HG03575 (cell line): ENCODE data around the gene POLR3C.
A peak's percentile ranks its signal among the peaks of the same experiment; 100 is the strongest.

Source experiments
- ATAC-seq: cut with Tn5 transposase; IDR thresholded peaks from one replicate; pipeline ENCODE4 v1.9.1; 2021; ENCODE audit not compliant: unreplicated experiment, insufficient number of reproducible peaks, low FRiP score; ENCODE audit errors: extremely low read depth

The POLR3C gene

DNA sequence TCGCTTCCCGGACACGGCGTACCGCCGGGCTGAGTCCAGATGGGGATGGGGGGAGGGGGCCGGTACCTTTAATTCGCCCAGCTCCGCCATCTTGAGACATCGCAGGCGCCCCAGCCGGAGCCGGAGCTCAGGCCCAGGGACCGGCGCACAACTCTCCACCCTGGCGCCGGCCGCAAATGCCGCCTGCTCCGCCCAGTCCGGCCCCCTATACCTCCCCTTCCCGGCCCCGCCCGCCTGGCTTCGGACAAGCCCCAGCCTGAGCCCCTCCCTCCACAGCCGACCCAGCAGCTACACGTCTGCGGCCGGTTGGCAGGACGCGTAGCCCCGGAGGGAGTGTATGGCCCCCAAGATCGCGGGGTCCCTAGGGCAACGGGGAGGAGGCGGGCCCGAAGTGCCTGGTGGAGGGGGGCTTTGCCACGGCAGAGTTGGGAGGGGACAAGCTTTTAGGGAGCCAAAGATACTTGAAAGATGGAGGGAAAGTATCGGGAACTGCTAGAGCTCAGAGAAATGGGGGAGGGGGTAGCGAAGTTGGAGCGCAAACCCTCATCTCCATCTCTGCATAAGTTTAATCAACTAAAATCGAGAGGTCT, 35.0 kb downstream of the POLR3C start, which contains the start of gene PIAS3:
Gene PIAS3 (minus strand): TSS at position 181 of the 590 bp plus-strand sequence. CDS start 91 bp downstream, at position 90.
- no peak for ATAC-seq

DNA sequence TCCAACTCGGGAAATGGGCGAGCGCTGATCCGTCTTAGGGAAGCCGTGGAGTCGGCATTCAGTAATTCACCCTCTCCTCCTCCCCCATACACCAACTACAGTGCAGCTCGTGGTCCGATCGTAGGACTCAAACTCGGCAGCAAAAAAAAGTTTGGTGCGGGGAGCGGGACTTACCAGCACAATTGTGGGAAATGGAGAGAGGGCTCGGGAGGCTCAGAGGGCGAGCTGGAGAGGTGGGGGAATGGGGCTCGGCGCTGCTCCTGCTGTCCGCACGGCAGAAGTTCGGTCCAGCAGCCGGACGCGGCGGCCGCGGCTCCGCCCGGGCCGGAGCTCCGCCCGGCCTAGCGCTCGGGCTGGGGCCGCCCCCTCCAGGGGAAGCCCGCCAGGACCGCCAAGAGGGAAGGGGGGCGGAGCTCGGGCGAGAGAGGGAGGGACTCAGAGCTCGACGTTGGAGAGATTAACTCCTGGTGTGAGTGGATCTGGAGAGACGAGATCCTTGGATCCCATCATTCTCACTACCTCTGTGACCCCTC, 35.6 kb downstream of the POLR3C start:
- no peak for ATAC-seq

DNA sequence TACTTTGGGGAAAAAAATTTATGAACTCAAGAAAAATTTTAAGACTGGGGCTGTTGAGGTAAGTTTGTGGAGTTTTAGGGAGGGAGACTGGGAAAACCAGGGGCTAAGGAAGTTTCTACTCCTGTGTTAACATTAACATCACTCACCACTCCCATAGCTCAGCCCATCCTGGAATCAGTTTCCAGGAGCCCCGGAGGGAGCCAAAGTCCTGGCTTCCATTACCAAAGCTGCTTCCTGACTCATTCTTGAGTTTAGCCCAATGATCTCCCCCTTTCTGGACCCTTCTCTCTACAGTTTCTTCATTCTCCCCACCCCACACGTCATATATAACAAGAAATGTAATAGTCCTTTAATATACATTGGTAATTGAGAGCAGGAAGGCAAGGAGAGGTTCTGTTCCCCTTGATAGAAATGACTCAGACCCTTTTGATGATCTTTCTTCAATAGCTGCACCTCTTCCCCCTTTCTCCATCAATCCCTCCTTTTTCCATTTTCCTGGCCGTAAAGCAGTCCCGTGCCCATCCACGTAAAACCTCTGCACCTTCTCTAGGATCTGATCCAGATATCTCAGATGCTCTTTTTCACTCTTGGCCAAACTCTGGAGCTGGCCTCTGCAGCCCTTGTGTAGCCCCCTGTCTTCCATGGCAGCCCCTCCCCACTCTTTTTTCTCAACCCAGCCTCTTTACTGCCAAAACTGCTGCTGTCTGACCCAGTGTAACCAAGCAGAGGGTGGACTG, 39.5 kb downstream of the POLR3C start:
- no peak for ATAC-seq

DNA sequence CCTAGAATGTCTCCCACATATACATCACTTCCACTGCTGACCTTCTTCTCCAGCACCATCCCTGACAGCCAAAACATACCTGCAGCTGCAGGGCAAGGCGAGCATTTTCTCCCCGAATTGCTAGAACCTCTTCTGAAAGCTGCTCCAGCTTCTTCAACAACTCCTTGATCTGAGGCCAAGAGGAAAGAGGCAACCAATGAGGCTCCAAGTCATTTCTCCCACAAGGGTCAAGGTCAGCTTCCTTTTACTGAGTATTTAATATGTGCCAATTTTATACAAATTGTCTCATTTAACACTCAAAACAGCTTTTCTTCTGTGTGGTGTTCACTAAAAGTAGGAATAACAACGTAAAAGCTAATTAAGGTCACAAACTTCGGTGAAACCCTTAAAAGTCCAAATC, 44.2 kb downstream of the POLR3C start:
- ATAC-seq, result no peak

DNA sequence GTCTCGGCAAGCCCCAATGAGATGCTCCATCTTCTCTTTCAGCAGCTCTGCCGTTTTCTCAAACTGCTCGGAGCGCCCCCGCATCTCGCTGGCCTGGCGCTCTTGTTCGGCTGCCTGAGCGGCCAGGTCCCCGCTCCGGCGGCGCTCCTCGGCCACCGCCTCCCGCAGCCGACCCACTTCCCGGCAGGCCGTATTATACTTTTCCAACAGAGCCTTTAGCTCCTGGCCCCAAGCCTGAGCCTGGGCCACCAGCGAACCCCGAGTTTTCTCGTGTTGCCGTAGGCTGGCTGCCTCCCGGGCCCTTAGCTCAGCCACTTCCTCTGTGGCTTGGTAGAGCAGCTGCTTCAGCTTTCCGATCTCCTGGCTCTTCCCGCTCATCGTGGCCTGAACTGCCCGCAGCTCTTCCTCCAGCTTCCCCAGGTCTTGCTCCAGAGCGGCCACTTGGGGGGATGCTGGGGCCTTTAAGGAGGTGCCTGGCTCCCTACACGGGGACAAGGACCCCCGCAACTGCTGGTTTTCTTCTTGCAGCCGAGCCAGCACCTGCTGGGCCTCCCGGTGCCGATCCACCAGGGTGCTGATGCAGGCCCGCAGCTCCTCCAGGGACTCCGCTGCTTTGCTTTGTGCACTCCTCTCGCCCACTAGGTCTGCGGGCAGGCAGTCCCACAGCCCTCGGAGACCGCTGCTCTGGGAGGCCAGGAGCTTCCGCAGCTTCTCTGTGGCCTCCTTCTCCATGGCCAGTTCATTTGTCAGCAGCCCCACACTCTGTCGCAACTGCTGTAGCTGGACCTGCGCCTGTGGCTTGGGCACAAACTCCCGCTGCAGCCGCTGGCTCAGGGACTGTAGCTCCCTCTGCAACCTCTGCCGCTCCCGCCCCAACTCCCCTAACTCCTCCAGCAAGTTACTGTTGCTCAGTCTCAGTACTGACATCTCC, 48.3 kb downstream of the POLR3C start:
- no peak for ATAC-seq

DNA sequence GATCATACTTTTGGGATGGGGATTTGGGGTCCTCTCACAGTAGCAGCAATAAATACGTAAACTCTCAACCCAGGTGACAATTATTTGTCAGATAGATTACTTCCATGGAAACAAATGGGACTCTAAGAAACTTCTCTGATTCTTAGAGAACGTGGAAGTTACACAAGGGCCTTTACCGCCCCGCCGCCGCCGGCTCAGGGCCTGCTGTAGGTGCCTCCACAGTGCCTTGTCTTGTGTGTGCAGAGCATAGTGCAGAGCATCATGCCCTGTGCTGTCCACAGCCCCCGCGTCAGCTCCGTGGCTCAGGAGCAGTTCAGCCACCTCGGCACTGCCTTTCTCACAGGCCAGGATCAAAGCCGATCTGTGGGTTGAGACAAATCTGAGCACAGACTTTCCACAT, 50.6 kb downstream of the POLR3C start:
- ATAC-seq, result no peak

DNA sequence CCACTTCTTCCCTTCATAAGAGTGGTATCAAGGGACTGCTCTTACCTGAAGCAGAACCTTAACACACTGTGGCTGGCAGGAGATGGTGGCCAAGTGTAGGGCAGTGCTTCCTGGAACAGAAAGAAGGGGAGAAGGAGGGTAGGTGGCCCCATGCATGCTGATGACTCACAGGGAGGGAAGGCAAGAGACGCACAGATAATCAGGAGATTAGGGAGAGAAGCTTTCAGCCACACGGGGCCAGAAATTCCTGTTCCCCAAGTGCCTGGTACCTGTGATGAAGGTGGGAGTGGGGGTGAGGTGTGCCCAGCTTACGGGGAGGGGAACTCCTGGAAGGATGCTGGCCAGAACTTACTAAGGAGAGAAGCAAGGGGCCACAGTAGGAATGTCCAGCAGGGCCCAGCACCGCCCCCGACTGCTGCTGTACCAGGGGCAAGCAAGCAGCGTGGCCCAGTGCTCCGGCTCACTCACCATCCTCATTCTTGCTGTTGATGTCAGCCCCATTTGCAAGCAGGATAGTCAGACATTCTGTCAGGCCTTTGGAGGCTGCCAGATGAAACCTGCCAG, 54.0 kb downstream of the POLR3C start:
- no peak for ATAC-seq

DNA sequence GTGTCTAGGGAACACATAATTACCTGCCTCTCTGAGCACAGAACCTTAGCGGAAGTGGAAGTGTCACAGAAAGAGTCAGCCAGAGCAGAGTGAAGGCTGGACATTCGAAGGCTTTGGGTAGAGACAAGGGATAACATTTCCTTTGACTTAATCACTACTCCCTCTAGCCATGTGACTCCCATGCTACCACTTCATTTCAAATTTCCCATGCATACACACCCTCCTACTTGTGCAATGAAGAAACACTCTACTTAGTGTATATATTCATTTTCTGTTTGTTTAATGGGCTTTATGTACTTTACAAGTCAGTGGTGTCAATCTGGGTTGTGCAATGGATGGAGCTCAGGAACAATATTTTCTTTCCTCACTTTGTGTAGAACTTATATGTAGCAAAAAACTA, 54.7 kb downstream of the POLR3C start:
- ATAC-seq, result no peak

DNA sequence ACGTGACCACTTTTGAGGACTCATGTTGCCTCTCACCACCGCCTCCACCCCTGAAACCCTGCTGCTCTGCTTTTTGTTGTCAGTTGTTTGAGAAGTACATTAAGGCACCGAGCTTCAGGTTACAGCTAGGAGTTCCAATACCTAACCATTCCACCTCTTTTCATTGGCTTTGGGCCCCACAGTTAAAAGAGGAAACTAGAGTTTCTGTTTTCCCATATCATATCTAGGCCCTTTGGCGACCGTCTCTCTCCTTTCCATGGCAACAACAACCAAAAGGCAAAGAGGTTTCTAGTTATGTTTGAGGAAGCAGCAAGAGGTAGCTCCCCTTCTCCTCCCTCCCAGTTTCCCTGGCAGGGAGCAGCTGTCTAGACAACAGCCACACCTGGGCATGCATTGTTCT, 55.8 kb downstream of the POLR3C start:
- no peak for ATAC-seq

DNA sequence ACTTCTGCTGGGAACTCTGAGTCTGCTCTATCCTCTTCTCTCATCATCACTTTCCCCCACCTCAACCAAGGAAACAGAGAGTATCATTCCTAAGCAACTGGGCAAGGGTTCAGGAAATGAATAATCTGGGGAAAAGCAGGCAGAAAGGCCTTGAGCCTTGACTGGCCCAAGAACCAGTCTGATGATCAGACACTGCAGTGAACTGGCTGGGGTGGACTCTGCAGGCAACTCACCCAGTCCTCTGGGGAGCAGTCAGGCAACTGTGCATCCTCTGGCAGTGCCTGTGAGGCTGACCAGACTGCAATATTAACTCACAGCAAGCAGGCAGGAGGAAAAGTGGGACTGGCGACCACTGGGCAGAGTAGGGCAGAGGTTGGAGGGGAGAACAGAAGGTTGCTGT, 60.7 kb downstream of the POLR3C start:
- no peak for ATAC-seq

DNA sequence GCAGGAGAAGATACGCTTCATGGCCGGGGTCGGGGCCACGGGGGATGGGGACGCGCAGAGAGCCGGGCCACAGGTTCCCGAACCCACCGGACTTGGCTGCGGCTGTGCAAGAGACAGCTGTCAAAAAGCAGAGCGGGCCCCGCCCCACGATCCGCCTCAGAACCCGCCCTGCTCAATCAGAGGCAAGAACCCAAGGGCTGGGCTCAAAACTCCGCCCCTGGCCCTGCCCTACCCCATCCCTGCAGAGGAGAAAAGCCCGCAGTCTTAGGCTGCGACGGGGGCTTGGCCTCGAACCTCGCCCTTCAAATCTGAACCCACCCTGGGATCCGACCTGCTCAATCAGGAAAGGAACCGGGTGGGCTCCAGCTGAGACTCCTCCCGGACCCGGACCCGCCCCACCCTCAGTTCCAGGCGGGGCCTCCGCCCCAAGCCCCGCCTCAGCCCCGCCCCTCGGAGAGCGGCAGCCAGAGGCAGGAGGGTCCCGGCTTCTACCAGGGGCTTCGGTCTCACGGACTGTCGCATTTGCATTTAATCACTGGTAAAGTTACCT, 61.8 kb downstream of the POLR3C start, which contains the start of gene ANKRD35:
Gene ANKRD35 (minus strand): TSS at position 129 of the 550 bp plus-strand sequence. CDS start 108 bp downstream, at position 21.
- peak; percentile 83 for ATAC-seq

DNA sequence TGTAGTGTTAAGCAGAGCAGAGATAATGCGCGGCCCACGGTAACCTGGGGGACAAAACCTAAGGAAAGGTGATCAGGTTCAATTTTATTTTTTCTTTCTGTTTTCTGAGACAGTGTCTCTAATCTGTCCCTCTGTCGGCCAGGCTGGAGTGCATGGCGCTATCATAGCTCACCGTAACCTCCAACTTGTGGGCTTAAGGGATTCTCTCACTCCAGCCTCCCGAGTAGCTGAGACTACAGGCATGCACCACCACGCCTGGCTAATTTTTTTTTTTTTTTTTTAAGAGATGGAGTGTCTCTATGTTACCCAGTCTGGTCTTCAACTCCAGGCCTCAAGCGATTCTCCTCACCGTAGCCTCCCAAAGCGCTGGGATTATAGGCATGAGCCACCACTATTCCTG, 62.4 kb downstream of the POLR3C start:
- no peak for ATAC-seq

DNA sequence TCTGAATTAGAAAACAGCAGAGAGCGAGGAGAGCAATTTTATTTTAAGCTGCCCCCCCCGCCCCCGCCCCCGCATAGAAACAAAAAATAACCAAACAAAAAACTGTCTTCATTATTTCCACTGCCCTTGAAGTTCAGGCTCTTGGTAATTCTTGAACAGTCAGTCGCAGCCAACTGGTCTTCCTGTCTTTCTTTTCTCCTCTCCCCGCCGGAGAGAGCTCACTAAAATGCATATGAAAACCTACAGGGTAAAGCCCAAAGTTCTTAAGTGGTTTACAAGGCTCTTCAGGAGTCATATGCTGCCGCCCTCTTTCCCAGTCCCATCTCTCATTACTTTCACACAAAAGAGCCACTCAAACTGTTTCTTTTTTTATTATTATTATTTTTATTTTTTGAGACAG, 62.8 kb downstream of the POLR3C start:
- ATAC-seq, result no peak

DNA sequence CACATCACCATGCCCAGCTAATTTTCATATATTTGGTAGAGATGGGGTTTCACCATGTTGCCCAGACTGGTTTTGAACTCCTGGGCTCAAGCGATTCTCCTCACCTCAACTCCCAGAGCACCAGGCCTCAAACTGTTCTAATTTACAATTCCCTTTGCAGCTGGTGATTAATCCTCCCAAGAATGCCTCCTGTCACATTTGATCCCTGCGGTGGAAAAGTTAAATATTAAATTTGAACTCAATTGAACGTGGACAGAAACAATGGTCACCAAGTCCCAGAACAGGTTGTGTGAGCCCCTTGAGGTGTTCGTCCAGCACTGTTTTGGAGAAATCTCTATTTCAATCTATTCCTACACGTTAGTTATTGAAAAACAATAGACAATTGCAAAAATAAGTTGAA, 63.6 kb downstream of the POLR3C start:
- no peak for ATAC-seq

DNA sequence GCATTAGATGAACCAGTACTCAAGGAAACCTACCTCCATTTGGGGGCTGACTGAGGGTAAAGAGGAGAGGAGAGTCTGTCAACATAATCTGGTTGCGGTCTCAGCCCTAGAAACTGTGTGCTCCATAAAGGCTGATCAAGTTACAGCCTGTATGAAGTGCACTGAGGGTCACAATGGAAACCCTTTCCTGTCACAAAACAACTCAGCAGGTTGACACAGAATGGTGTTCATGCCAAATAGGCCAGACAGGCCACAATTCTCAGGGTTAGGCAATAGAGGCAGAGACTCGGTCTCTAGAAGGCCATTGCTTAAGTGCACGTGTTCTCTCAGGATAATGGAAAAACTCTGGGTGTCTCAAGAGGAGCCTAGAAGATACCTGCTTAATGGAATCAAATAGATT, 65.7 kb downstream of the POLR3C start:
- ATAC-seq, result no peak

DNA sequence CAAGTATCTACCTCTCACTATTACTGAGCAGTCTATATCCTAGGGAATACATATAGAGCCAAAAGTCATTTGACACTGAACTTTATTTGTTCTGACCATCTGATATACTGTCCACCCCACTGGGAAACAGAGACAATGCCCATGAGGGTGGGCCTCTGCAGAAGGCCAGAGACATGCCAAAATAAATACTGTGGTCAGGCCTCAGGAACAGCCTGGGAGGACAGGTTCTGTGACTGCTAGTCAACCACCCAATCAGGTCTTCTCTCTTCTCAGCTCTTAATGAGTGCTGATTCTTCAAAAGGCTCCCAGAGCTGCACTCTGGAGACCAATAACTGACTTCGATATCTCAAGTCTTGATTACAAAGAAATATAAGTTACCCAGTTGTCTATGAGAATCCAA, 67.1 kb downstream of the POLR3C start:
- ATAC-seq, result no peak

DNA sequence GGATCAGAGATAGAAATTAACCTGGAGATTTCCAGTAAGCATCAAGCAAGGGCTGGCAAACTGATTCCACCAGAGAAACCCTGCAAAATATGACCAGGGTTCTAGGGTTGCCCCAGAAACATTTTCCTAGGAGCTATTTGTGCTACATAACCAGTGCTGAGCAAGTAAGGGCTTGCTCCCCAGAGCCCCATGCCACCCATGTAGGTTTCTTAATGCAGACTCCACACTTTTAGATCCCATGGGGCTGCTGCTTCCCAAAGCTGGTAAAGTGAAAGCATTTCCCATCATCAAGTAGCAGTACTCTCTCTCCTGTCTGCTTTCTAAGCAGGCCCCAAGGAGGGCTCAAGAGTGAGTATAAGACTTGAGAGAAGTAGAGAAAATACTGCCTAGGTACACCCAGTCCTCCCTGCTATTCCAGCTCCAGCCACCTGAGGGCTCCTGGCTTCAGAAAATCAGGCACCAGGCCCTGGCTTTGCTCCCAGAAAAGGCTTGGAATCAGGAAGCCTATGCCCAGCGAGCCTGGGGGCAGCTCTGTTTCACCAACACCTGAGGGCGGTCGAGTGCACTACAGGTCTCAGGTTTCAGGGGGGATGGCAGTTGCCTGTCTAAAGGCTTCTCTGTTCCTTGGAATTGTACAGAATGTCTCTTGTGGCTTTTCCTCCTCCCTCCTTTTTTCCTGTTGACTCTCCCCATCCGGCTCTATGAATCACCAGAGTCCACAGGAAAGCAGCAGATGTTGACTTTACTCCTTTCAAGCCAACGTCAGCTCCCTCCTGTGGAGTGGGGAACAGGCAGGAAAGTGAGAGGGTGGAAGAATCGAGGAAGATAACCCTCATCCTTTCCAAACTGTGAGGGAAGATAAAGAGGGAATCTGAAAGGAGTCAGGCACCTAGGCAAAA, 67.8 kb downstream of the POLR3C start:
- ATAC-seq, result no peak

DNA sequence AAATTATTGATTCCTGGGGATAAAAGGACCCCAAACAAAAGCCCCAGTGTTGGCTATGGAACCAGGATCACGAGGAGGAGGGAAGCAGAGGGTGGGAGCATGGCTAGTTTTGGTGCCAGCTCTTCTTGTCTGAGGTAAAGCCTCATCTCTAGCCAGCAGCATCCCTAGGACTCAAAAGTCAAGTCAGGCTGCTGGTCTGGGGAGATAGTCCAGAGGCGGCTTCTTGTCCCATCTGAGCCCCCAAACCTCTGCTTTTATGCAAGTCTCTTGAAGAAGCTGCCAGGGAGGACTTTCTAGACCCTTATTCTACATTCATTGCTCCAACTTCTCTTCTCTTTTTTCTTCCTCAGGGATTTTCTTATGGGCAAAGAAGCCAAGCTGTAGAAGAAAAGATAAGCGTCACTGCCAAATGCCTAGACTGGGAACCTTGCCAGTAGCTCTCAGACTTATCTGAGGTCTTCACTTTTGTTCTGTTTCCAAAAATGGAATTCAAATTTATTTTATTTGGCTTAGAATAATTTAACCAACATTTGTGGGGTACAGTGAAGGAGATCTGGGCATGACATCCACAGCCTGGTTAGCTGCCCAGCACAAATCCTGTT, 68.6 kb downstream of the POLR3C start:
- ATAC-seq, result no peak
